HG03095 (cell line): ENCODE data around the gene UBE2L6.
"Not testable (repeated sequence)": the region's sequence is repeated elsewhere in the genome, so short reads cannot be mapped to it uniquely, and the experiment has no call there.

Experiments
- ATAC-seq: cut with Tn5 transposase; IDR thresholded peaks from one replicate; pipeline ENCODE4 v1.9.1; 2021; ENCODE audit warnings: moderate library complexity; ENCODE audit not compliant: unreplicated experiment

The UBE2L6 gene

DNA sequence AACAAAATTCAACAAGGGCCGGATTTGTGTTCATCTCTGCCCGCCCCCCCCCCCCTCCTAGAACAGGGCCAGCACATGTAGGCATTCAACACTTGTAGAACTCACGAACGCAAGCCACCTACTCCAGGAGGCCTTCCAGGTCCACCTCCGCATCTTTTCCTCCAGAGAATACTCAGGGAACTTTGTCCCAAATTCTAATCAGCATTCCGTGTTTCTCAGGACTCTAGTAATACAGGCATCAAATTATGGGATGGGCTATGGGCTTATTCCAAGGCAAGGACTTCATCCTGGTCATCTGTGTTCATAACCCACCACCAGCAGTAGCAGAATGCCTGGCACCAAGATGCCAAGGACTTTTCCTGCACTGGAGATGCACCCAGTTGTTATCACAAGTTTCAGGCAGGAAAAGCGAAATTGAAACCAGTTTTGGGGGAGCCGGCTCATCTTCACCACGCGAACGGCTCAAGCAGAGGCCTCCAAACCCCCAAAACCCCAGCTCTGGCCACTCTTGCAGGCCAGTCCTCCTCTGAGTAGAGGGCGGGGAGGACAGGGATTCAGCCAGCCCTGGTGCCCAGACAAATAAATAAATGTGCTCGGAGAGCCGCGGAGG, 462 bp downstream of the UBE2L6 start:
- ATAC-seq = peak; percentile 1

- peak; percentile 71 for ATAC-seq
These were observed 1.2 kb downstream of the UBE2L6 start for GRCh38 chr11:57566005-57566904.

GRCh38 chr11:57562596-57562995, 4.9 kb downstream of the UBE2L6 start:
- ATAC-seq = no peak

- no peak for ATAC-seq
These were observed 7.3 kb downstream of the UBE2L6 start for GRCh38 chr11:57560146-57560545.

- ATAC-seq = no peak
These were observed 11.4 kb downstream of the UBE2L6 start for GRCh38 chr11:57556041-57556440.

GRCh38 chr11:57555393-57555792, 12.1 kb downstream of the UBE2L6 start:
- no peak for ATAC-seq

GRCh38 chr11:57552479-57552878, 15.0 kb downstream of the UBE2L6 start:
- no peak for ATAC-seq

GRCh38 chr11:57551941-57552340, 15.5 kb downstream of the UBE2L6 start:
- ATAC-seq = no peak

- ATAC-seq = no peak
These were observed 17.5 kb downstream of the UBE2L6 start for GRCh38 chr11:57549983-57550382.

- ATAC-seq = peak; percentile 87
These were observed 19.6 kb downstream of the UBE2L6 start for GRCh38 chr11:57547854-57548377.

GRCh38 chr11:57546869-57547475, 20.5 kb downstream of the UBE2L6 start:
- ATAC-seq = peak; percentile 55

DNA sequence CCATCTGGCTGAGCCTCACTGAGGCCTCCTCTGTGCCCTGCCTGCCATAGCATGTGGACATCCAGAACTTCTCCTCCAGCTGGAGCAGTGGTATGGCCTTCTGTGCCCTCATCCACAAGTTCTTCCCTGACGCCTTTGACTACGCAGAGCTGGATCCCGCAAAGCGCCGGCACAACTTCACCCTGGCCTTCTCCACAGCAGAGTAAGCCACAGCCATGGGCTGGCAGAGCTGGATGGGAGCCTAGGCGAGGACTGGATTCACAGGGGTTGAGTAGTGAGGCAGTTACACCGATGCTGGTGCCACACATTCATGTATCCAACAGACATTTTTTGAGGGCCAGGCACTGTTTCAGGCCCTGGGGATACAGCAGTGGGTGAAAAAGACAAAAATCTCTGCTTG, 21.0 kb downstream of the UBE2L6 start:
- no peak for ATAC-seq

DNA sequence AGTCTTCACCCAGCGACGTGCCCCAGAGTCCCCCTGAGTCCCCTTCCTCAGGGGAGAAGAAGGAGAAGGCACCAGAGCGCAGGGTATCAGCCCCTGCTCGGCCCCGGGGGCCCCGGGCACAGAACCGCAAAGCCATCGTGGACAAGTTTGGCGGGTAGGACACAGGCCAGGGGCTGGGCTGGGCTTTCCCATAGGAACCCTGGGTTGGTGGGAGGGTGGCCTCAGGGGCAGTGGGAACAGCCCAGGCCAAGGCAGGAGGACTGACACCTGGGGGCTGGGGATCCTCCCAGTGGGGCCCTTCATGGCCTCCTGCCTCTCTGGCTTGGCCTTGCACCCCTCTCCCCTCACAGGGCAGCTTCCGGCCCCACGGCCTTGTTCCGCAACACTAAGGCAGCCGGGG, 21.6 kb downstream of the UBE2L6 start:
- ATAC-seq = no peak

GRCh38 chr11:57544566-57544965, 22.9 kb downstream of the UBE2L6 start:
- no peak for ATAC-seq

GRCh38 chr11:57543593-57543992, 23.9 kb downstream of the UBE2L6 start:
- ATAC-seq = no peak

DNA sequence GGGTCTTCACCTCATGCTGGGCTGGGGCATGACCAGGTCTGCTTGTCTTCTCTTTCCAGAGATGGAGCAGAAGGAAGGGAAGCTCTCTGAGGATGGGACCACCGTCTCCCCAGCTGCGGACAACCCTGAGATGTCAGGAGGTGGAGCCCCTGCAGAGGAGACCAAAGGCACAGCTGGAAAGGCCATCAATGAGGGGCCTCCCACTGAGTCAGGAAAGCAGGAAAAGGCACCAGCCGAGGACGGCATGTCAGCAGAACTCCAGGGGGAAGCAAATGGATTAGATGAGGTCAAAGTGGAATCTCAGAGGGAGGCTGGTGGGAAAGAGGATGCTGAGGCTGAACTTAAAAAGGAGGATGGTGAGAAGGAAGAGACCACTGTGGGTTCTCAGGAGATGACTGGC, 24.9 kb downstream of the UBE2L6 start:
- ATAC-seq = no peak

GRCh38 chr11:57541169-57541568, 26.3 kb downstream of the UBE2L6 start:
- no peak for ATAC-seq

DNA sequence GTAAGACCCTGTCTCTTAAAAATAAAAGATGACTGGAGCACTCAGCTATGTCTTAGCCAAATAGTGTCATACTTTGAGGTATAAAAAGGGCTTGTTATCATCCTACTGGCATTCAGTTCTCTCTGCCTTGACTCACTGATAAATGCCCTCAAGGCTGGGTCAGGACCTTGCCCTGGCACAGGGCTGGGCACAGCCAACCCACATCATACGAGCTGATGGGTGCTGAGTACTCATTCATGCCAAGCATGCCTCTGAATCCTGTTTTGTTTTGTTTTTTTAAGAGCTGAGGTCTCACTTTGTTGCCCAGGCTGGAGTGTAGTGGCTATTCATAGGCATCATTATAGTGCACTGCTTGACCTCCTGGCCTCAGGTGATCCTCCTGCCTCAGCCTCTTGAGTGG, 28.1 kb downstream of the UBE2L6 start:
- ATAC-seq = no peak

DNA sequence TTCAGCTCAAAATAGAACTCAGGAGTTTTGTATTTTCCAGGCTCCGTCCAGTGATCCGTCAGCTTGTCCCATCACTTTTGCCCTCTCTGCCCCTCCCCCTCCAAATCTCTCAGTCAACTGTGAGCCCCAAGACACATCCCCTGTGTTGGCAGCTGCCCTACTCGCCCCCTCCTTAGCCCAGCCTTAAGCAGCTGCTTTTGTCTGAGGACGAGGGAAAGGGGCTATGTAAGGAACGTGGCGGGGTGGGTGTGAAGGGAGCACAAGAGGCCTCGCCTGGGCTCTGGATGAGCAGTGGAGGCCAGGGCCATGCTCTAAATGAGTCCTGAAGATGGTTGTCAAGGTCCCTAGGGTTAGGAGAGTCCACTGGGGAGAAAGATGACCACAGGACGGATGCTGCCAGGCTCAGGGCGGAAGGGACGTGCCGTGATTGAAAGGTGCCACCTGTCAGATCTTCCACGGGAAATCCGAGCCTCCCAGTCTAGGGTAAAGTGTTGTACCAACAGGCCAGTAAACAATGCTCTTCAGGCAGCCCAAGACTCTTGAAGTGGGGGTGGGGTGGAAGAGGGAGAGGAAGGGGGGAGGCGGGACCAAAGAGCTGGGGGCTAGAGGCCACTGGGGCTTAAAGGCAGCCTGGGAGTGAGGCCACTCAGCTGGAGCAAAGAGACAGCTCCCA, 30.4 kb downstream of the UBE2L6 start, which contains the start of gene SMTNL1:
SMTNL1 (plus strand) TSS at position 649 of the 673 bp plus-strand sequence. CDS start 5,048 bp downstream, outside the sequence.
- ATAC-seq = no peak

GRCh38 chr11:57534449-57534848, 33.0 kb downstream of the UBE2L6 start:
- ATAC-seq = not testable (repeated sequence)
